Anterior cingulate cortex (tissue), 58 donors: ENCODE data around the gene UXS1.
A peak's percentile ranks its signal among the peaks of the same experiment; 100 is the strongest.
"Not testable (repeated sequence)": the region's sequence is repeated elsewhere in the genome, so short reads cannot be mapped to it uniquely, and the experiment has no call there.

Source experiments
- DNase-seq, 58 donors: peaks; one replicate each; lab custom pipeline; 2025; lab: John Stamatoyannopoulos, UW

Gene UXS1

DNA sequence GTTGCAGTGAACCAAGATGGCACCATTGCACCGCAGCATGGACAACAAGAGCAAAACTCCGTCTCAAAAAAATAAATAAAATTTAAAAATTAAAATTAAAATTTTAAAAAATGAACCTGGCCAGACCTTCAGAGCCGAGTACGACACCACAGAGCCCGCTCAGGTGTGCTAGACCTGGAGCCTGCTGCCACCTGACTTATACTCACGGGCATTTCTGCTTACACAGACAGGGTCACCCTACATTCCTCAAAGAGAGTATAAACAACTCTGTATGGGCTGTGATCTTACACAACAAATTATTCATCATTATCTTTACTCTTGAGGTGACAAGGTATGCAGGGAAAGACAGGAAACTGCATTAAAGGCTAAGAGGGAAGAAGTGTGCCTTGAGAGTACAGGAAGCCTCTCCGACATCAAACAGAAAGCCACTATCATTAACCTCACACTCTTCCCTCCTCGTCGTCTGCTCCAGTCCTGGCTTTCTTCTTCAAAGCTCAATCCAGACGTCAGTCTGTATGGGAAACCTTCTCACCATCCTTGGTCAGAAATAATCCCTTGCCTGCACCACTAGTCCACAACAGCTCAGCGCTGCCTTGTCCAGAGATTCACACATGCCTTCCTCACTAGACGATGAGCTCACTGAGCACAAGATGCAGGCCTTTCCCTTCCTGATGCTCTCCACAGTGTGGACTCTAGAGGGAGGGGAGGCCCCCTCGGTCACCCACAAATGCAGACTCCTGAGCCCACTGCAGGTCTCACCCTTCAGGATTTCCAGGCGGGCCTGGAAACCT is 56.2 kb downstream of the UXS1 start:
- no peak for DNase-seq

DNA sequence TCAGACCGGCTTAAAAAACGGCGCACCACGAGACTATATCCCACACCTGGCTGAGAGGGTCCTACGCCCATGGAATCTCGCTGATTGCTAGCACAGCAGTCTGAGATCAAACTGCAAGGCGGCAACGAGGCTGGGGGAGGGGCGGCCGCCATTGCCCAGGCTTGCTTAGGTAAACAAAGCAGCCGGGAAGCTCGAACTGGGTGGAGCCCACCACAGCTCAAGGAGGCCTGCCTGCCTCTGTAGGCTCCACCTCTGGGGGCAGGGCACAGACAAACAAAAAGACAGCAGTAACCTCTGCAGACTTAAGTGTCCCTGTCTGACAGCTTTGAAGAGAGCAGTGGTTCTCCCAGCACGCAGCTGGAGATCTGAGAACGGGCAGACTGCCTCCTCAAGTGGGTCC is 62.9 kb downstream of the UXS1 start:
- DNase-seq: not testable (repeated sequence)

DNA sequence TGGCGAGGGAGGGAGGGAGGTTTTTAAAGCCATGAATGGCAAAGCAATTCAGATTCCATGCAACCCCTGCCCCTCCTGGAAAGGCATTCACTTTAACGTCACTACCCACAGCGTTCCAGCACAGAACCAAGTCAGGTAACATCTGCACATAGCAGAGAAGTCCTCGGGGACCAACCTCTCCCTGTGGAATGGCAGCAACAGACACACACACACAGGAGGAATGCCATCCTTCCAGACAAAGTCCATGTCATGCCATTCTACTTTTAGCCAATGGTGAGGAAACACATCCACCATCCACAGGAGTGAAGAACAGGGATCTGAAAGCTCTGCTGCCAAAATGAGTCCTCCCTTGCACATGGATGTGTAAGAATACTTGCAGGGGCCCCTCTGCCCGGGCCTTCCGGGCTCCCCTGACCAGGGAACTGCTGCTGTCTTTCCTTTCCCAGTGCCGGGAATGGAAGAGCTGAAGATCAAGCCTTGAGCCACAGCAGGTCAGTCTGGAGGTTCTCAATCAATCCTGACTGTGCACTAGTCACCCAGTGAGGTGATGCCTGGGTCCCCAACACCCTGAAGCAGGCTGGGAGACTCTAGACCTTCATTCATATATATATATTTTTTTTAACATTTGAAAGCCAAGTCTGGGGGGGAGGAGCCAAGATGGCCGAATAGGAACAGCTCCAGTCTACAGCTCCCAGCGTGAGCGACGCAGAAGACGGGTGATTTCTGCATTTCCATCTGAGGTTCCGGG is 63.7 kb downstream of the UXS1 start:
- no peak for DNase-seq

DNA sequence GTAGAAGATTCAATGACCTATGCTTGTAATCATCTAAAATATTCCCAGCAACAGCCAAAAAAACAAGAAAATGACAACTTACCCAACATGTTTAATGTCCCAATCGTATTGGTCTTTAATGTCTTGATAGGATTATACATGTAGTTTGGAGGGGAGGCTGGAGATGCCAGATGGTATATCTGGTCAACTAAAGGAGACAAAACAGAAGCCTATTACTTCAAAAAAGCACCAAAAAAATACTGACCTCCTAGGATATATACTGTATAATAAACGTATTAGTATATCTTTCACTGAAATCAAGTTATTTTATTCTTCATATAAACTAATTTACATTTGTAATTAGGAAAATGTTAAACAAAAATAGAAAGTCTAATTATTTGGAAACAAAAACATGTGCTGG is 64.5 kb downstream of the UXS1 start:
- DNase-seq: no peak

DNA sequence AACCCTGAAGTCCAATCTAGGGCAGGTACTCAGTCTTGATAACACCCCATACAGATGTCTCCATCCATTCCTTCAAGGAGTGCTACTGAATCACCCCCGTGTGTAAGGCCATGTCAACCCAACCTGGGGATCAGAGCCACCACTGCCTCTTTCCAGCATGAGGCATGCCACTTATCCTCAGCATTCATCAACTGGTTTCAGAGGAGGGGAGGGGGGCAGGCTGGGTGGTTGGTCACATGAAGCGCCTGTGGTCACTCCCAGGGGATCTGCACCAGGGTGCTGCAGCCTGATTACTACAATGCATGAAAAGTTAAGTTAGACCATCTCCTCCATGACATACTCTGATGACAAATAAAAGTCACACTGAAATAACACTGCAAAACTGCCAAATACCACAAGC is 65.0 kb downstream of the UXS1 start:
- no peak for DNase-seq

DNA sequence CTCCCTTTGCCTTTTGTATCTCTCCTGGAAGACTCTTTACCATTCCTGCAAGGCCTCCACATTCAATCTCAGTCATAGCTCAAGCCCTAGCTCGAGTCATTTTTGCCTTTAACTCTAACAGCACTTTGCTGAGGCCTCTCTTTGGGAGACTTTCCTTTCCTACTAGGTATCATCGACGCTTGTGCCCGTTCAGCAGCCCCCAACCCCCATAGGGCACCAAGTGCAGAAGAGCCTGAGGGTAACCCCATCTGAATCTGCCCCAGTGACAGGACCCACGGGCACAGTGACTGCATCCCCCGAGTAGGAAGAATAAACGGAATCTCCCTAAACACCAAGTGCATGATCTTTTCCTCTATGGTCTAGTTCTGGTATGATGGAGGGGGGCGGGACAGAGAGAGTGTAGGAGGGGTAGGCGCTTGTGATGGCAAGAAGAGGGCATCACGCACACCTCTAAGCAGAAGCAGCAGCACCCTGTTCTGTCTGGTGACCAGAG is 66.3 kb downstream of the UXS1 start:
- no peak for DNase-seq

DNA sequence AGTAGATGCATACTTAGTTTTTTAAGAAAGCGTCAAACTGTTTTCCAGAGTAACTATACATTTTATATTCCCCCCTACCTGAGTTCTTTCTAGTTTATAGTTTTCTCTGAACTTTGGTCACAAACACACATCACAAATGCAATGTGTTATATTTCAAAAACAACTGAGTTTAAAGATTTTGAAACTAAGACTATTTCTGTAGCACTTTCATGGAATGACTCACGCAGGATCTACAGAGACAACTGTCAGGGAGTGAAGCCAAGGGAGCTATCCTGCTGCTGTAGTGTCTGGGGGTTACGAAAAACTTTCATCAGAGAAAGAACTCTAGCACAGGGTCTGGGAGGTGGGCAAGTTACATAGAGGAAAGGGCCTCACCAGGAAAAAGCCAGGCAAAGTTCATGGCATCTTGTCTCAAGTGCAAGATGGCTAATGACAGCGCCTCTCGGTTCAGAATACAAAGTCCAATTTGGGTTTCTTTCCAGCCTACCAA is 66.8 kb downstream of the UXS1 start:
- no peak for DNase-seq

DNA sequence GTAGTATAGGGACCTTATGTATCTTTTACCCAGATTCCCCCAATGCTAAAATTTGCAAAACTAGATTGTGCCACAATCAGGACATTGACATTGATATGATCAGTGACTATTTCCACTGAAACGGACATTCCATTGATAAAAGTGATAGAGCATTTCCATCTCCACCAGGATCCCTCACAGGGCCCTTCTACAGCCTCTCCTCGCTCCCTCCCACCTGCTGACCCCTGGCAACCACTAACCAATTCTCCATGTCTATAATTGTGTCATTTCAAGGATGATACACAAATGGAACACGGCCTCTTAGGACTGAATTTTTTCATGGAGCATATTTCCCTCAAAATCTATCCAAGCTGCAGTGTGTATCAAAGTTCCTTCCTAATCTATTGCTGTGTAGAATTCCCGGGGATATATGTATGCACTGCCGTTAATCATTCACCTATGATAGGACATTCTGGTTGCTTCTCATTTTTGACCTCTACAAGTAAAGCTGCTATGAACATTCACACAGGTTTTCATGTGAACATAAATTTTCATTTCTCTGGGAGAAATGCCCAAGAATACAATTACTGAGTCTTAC is 67.3 kb downstream of the UXS1 start:
- no peak for DNase-seq

DNA sequence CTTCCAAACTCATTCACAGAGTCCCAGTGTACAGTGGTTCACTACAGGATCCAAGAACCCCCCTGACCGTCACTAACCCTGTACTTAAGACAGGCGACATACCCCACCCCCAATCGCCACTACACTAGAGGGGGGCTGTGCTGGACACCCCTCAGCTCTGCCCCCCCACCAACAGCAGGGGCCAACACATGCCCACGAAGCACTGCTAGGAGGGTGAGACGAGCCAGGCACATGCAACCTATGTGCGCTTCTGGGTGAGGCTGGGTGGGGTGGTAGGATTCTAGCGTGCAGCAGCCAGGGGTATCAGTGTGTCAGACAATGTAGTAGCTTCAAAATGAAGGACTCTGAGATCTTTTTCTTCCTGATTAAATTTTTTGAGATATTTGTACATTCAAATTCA is 67.8 kb downstream of the UXS1 start:
- no peak for DNase-seq

DNA sequence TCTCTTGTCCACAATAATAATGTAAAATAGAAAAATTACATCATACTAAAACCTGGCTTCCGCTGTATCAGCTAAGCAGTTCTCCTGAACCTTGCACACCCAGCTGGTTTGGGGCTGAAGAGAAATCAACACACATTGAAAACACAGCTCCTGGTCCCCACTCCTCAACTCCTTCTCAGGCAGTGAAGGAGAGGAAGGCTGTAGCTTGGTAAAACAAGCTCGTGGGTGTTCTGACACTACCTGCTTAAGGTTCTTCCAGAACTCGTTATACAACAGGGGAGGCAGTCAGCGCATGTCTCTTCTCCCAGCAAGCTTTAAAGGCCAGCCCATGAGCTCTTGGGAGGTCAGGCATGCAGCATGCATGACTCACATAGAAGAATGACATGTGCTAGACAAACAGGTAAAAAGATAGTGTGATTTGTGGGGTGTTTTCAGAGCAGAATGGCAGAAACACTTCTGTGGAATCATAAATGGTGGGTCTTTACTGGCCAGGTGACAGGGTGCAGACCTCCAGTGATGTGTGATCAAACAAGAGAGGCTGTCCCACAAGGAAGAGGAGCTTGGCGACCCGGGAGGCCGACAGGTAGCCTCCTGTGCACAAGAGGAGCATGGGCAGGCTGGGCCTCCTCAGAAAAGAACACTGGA is 69.1 kb downstream of the UXS1 start:
- no peak for DNase-seq

DNA sequence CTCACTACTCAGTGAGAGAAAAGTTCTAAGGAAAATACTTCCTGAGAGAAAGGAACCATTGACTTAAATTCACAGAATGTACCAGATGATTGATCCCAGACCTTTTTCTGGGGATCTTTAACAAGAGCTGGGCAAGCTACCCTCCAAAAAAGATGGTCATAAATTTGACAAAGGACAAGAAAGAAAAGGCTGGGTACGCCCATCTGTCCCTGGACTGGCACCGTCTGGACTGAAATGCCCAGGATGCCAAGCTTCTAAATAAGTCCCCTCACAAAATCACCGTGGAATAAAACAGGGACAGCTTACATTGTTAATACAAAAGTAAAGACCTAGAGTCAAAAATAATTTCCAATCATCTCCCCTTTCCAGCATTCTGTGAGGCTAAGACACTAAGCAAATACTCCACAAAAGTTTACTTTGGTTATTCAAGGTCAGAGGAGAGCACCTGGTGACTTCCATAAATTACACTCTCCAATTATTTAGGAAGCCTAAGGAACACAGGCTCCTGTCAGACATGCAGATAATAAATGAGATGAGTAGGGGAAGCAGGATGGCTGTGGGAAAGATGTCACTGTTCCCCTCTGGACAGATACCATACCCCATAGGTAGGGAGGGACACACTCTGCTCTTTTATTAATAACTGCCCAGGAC is 69.9 kb downstream of the UXS1 start:
- no peak for DNase-seq

DNA sequence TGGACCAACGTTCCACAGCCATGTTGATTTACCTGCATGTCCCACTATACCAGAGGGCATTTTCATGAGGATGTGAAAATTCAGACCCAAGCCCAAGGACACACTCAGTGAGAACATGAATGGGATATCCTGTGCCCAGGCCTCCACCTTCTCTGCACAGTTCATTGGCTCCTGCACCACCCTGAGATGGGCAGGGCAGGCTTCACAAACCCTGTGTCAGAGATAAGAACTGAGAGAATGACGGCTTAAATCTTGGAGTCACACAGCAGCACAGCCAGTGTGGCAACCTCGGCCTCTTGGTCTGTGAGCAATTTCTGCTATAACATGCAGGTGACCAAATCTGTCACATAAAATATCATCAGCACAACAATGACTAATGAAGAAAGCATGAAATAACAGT is 71.9 kb downstream of the UXS1 start:
- DNase-seq: no peak

DNA sequence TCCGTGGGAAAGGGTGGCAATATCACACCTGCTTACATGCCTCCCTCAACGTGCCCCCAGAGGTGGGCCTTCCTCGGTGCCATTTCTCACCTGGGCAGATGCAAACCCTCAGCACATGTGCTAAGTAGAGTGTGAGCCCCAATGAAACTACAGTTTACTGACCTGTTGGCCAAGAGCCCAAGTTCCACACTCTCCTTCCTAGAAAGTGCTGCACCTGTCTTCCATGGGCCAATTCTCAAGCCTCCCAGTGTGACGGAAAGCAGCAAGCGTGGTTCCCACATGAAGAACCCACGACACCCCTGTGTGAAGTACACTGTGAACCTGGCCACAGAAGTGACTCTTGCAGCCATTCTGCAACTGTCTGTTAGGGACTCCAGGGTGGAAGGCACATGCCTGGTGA is 73.7 kb downstream of the UXS1 start:
- DNase-seq: no peak

DNA sequence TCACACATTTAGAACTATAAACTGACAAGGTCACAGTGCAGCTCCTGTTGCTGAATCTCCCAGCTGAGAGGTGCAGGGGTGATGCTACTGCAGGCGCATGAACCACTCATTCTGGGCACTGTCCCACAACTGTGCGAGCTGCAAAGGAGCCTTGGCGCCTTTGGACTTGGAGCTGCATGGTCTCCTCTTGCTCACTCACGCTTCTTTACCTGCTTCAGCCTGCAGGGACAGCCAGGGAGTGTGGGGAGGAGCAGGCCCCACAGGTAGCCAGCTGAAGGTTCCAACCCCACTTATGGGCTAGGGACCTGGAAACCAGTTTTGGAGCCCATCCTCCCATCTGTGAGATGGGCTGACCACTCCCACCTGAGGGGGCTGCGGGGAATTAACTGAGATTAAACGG is 75.0 kb downstream of the UXS1 start:
- DNase-seq: no peak

DNA sequence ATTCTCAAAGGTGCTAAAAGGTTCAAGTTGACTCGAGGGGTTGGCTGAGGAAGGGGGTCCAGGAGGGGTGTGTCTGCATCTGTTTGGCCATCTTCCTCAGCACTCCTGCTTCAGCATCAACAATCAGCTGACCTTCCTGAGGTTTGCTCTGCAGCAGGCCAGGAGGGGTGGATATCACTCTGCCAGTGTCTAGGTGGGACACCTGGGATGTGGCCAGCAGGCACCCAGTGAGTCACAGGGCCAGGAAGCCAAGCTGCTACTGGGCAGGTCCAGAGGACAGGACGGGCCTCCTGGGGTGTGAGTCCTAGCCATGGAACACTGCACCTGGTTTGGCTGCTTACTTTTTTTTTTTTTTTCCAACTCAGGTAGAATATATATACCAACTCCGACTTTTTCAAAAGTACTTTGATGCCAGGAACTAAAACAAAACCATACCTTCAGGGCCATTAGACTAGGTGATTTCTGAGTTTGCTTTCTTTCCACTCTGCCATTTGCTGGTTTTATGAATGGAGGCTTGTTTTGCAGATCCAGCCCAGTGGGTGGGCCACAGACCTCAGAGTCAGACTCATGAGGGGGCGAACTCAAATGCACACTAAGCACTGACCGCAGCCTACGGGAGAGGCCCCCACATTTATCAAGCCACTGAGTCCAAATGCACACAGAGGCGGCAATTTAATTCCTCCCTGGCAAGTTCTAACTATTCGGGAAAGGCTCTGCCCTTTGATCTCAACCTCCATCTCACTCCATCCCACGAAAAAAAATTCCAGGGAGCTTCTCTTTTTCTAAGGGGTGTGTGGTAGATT is 76.0 kb downstream of the UXS1 start:
- DNase-seq: no peak

DNA sequence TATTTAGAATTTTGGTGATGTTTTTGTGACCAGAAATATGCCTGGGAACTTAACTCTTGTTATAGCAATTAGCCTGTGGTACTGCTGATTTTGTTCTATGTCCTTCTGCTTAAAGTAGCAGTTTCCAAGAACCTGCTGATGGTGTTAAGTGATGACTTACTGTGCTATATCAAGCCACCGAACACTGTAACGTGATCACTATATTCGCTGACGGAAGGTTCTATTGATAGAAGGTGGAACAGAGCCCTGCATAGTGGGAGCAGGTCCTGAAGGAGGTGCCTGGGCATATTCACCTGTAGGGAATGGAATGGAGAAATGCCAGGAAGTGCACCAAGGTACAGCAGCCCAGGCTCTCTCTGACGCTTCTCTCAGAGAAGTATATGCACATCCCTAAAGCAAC is 76.8 kb downstream of the UXS1 start:
- DNase-seq: peak in 3 of 58 donors; percentile 2 to 31 (median 3)

DNA sequence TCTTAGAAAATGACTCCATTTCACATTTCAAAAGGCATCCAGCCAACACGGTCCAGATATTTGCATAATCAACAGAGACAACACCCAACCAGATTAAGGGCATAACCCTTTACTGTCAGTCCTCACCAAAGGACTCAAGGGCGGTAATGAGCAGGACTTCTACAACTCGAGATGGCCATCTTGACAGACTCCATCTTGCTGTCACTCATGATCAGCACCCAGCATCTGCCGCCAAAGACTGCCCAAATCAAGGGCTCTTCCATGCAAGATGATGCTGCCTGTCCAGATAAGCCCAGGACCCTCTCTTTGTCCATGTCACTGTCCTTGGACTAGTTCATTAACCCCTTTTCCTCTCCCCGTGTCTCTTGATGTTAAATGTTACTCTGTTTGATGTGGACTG is 77.9 kb downstream of the UXS1 start:
- DNase-seq: no peak

DNA sequence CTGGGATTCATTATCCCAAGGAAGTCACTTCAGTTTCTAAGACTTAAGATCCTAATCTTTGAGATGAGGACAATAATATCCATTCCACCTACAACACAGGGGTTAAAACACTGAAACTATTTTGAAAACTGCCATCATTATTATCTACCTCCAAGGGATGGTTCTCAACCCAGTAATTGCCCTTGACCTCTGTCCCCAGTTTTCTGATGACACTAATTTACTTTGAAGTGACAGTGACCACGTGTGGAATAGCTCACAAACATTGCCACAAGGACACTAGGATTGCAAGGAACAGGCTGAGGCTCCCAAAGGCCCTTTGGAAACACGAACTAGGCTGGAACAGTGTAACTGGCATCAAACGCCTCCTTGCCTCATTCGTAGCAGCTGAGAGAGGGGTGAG is 78.4 kb downstream of the UXS1 start:
- no peak for DNase-seq

DNA sequence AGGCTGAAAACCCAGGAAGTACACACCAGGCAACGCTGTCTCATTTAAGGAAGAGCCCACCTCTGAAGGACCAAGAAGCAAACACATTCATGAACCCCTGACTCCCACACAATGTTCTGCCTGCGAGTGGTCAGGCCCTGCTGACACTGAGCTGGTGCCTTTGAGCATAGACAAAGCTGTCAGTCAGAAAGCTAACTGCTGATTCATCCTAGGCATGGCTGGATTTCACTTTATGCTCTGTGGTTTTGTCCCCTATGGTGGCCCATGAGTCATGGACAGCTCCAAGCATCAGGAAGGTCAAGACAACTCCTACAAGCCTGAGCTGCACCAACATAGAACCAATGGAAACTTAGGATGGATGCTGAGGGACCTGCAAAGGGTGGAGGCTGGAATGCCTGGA is 78.9 kb downstream of the UXS1 start:
- peak in 1 of 58 donors; percentile 3 for DNase-seq

DNA sequence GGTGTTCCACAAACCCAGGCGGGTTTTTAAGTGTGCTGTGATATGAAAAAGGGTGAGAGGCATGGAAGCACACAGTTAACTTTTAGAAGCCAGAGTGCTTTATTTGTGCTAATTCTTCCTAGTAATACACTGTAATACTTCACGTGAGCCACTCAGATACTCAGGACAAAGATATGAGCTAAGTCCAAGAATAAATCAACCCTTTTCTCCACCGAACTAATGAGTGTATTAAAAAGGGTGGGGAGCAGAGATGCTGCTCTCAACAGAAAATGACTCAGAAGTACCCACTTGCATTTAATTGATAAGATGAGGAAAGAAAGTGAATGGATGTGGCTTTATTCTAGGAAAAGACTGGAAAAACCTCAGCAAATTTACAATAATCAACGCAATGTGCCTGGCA is 79.9 kb downstream of the UXS1 start:
- DNase-seq: no peak
